Smooth muscle cell (in vitro differentiated cells): ENCODE results near the gene FOXO3. TPM values are rescaled to one million over a fixed set of nuclear protein-coding genes. Genes with fewer than 3 reads are reported as not detected.

Experiments
- DNase-seq: peaks from one replicate; lab custom pipeline; 2025; ENCODE audit not compliant: unreplicated experiment; lab: John Stamatoyannopoulos, UW
- H2AFZ ChIP-seq: fragments of 200-600 bp; sonication (generic); 2 replicates; pipeline ENCODE4 v1.6.0; 2016; ENCODE audit warnings: antibody characterized with exemption, low read depth, mild to moderate bottlenecking
- H3F3A ChIP-seq: fragments of 200-600 bp; sonication (generic); 2 replicates; pipeline ENCODE4 v1.6.0; 2017; ENCODE audit warnings: antibody characterized with exemption, low read depth
- H3K27ac ChIP-seq: fragments of 200-600 bp; sonication (generic); 2 replicates; pipeline ENCODE4 v1.5.1; 2016; ENCODE audit warnings: low read depth, mild to moderate bottlenecking
- H3K27me3 ChIP-seq: fragments of 200-600 bp; sonication (generic); 2 replicates; pipeline ENCODE4 v1.6.1; 2016; ENCODE audit warnings: low read depth, mild to moderate bottlenecking
- H3K36me3 ChIP-seq: fragments of 200-600 bp; sonication (generic); 2 replicates; pipeline ENCODE4 v1.5.1; 2016; ENCODE audit warnings: low read depth
- H3K4me1 ChIP-seq: fragments of 200-600 bp; sonication (generic); 2 replicates; pipeline ENCODE4 v1.5.1; 2016; ENCODE audit warnings: low read depth
- H3K4me2 ChIP-seq: fragments of 200-600 bp; sonication (generic); 2 replicates; pipeline ENCODE4 v1.6.0; 2016; ENCODE audit warnings: mild to moderate bottlenecking
- H3K4me3 ChIP-seq: fragments of 200-600 bp; sonication (generic); 2 replicates; pipeline ENCODE4 v1.5.1; 2016; ENCODE audit warnings: mild to moderate bottlenecking
- H3K79me2 ChIP-seq: fragments of 200-600 bp; sonication (generic); 2 replicates; pipeline ENCODE4 v1.6.0; 2016; ENCODE audit warnings: low read depth, mild to moderate bottlenecking
- H3K9ac ChIP-seq: fragments of 200-600 bp; sonication (generic); 2 replicates; pipeline ENCODE4 v1.6.0; 2016; ENCODE audit warnings: low read depth
- H3K9me3 ChIP-seq: fragments of 200-600 bp; sonication (generic); replicated peaks from 2 replicates; pipeline ENCODE4 v1.5.1; 2016; ENCODE audit warnings: low read depth
- H4K20me1 ChIP-seq: fragments of 200-600 bp; sonication (generic); 2 replicates; pipeline ENCODE4 v1.6.0; 2016; ENCODE audit warnings: low read depth
- CTCF ChIP-seq: fragments of 200-600 bp; sonication (generic); IDR thresholded peaks from 2 replicates; pipeline ENCODE4 v1.5.1; 2017; ENCODE audit warnings: borderline replicate concordance, mild to moderate bottlenecking, antibody characterized with exemption; ENCODE audit not compliant: insufficient read depth, poor library complexity, severe bottlenecking
- WGBS: methylation state at CpG from one replicate; pipeline ENCODE4 v1.1.7; 2016; ENCODE audit warnings: low lambda C conversion rate; 5-methylcytosine and 5-hydroxymethylcytosine counted together
- polyA plus RNA-seq: library from polyadenylated mRNA; unstranded; fragments of >200 nt; fragmentation: Nextera tagmentation; extraction: Ambion mirVana; gene quantifications from 2 replicates; pipeline ENCODE4 v1.2.1, GENCODE V29; 2016
- total RNA-seq: library from RNA; depleted of rRNA; stranded (reverse); fragments of >200 nt; gene quantifications from 2 replicates; pipeline ENCODE4 v1.2.3, GENCODE V29; 2014

The FOXO3 gene
- total and polyA plus RNA-seq, 2 experiments from 2014 or later = 35.9 to 40.3 TPM

- Histone ChIP-seq H3K4me1 (peaks cover 15% of the 10 kb centered on the region), H3K27ac (peak overlapping the region; percentile 4), H3K36me3 (no peaks in the 10 kb centered on the region), H3K4me2 (no peak overlapping the region), H3F3A (peaks cover 7% of the 10 kb centered on the region), H3K79me2 (peaks cover 62% of the 10 kb centered on the region), H3K4me3 (no peak overlapping the region), H2AFZ (no peak overlapping the region), H3K27me3 (no peaks in the 10 kb centered on the region), H4K20me1 (peaks cover 85% of the 10 kb centered on the region), H3K9me3 (no peaks in the 10 kb centered on the region), H3K9ac (no peak overlapping the region)
- 88% methylated on average over 4 of the region's 4 CpGs for WGBS
- no peak for TF ChIP-seq CTCF
- no peak for DNase-seq
These were observed 106.0 kb downstream of the FOXO3 start for GRCh38 chr6:108666656-108667260.

GRCh38 chr6:108667993-108668392 is 107.3 kb downstream of the FOXO3 start:
- no peak for TF ChIP-seq CTCF
- H3K9me3 ChIP-seq = no peaks in the 10 kb centered on the region
- H4K20me1 ChIP-seq = peaks cover 85% of the 10 kb centered on the region
- no peak overlapping the region for H2AFZ ChIP-seq
- H3K4me3 ChIP-seq = no peak overlapping the region
- peak overlapping the region; percentile 38 for H3K4me2 ChIP-seq
- peaks cover 67% of the 10 kb centered on the region for H3K79me2 ChIP-seq
- H3K36me3 ChIP-seq = no peaks in the 10 kb centered on the region
- no peaks in the 10 kb centered on the region for H3K27me3 ChIP-seq
- 27% methylated on average over 7 of the region's 7 CpGs for WGBS
- DNase-seq = no peak
- H3F3A ChIP-seq = peaks cover 7% of the 10 kb centered on the region
- H3K4me1 ChIP-seq = peaks cover 15% of the 10 kb centered on the region
- H3K27ac ChIP-seq = peak overlapping the region; percentile 4
- H3K9ac ChIP-seq = no peak overlapping the region

DNA sequence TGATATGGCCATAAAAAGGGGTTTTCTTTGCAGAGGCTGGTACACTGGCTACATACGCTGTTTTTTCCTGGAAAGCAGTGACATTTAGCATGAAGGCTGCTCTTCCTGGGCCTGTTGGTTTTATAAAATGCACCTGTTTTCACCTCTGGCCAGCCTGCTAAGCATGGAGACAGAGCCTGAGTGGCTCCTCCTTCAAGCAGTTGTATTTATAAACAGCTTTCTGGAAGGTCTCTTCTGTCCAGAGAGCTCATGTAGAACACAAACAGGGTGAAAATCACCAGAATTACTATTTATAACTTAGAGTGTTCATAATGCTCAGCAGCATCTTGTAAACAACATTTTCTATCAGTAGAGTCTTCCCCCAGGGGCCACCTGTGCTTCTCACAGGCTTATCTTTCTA is 109.0 kb downstream of the FOXO3 start:
- 94% methylated on average over 1 of the region's 1 CpG for WGBS
- no peak overlapping the region for H3K4me3 ChIP-seq
- H3F3A ChIP-seq = peaks cover 7% of the 10 kb centered on the region
- no peak overlapping the region for H3K9ac ChIP-seq
- peaks cover 99% of the 10 kb centered on the region for H4K20me1 ChIP-seq
- H2AFZ ChIP-seq = no peak overlapping the region
- H3K4me1 ChIP-seq = peaks cover 15% of the 10 kb centered on the region
- H3K9me3 ChIP-seq = no peaks in the 10 kb centered on the region
- no peak overlapping the region for H3K27ac ChIP-seq
- no peaks in the 10 kb centered on the region for H3K36me3 ChIP-seq
- H3K27me3 ChIP-seq = no peaks in the 10 kb centered on the region
- no peak overlapping the region for H3K4me2 ChIP-seq
- no peak for TF ChIP-seq CTCF
- peaks cover 84% of the 10 kb centered on the region for H3K79me2 ChIP-seq
- no peak for DNase-seq

DNA sequence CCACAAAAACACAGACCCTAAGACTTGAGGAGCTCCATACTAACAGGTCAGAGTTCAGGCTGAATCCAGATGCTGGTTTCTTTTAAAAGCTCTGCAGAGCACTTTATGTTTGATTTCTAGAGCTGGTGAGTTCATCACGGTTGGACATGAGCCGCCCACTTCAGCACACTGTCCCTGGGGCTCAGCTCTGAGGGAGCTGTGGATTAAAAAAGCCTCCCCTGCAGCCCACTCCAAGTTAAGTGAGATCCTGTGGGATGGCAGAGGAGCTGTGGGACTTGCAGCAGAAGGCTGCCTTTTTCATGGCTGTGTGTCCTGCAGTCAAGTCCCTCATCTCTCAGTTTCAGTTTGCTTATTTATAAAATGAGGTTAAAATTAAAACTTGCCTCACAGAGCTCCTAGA is 110.5 kb downstream of the FOXO3 start:
- H4K20me1 ChIP-seq = peaks cover 99% of the 10 kb centered on the region
- peaks cover 88% of the 10 kb centered on the region for H3K79me2 ChIP-seq
- H3K9ac ChIP-seq = no peak overlapping the region
- DNase-seq = no peak
- TF ChIP-seq CTCF = no peak
- H3K27me3 ChIP-seq = no peaks in the 10 kb centered on the region
- H2AFZ ChIP-seq = no peak overlapping the region
- no peaks in the 10 kb centered on the region for H3K36me3 ChIP-seq
- peaks cover 15% of the 10 kb centered on the region for H3K4me1 ChIP-seq
- WGBS = 47% methylated on average over 2 of the region's 2 CpGs
- H3K4me2 ChIP-seq = no peak overlapping the region
- H3K4me3 ChIP-seq = no peak overlapping the region
- H3F3A ChIP-seq = peaks cover 7% of the 10 kb centered on the region
- no peaks in the 10 kb centered on the region for H3K9me3 ChIP-seq
- H3K27ac ChIP-seq = no peak overlapping the region
